Ishikawa (cell line): Measurements from ENCODE around the gene ENOPH1.

Source experiments
- CEBPB ChIP-seq: IDR thresholded peaks from 2 replicates; pipeline ENCODE4 v1.6.1; 2012
- CREB1 ChIP-seq: IDR thresholded peaks from 2 replicates; pipeline ENCODE4 v1.6.1; 2012; ENCODE audit warnings: low read depth
- EGR1 ChIP-seq: IDR thresholded peaks from 2 replicates; pipeline ENCODE4 v1.6.1; 2012
- FOXM1 ChIP-seq: IDR thresholded peaks from 2 replicates; pipeline ENCODE4 v1.6.1; 2012; ENCODE audit warnings: low read depth, borderline replicate concordance
- NFIC ChIP-seq: IDR thresholded peaks from 2 replicates; pipeline ENCODE4 v1.6.1; 2012
- RAD21 ChIP-seq: IDR thresholded peaks from 2 replicates; pipeline ENCODE4 v1.6.1; 2012; ENCODE audit warnings: low read depth
- TCF12 ChIP-seq: IDR thresholded peaks from 2 replicates; pipeline ENCODE4 v1.6.1; 2012; ENCODE audit warnings: low read depth
- TEAD4 ChIP-seq: IDR thresholded peaks from 2 replicates; pipeline ENCODE4 v1.6.1; 2012
- YY1 ChIP-seq: IDR thresholded peaks from 2 replicates; pipeline ENCODE4 v1.6.1; 2012; ENCODE audit warnings: low read depth
- ZBTB7A ChIP-seq: IDR thresholded peaks from 2 replicates; pipeline ENCODE4 v1.6.1; 2012; ENCODE audit warnings: low read depth
- TF ChIP-seq, protein P1 (sequence below): IDR thresholded peaks from 2 replicates; pipeline ENCODE4 v1.6.1; 2012; ENCODE audit warnings: low read depth, mild to moderate bottlenecking
- TF ChIP-seq, protein P2 (sequence below): IDR thresholded peaks from 2 replicates; pipeline ENCODE4 v1.6.1; 2012
- TF ChIP-seq, protein P3 (sequence below): IDR thresholded peaks from 2 replicates; pipeline ENCODE4 v1.6.1; 2012

DNA sequence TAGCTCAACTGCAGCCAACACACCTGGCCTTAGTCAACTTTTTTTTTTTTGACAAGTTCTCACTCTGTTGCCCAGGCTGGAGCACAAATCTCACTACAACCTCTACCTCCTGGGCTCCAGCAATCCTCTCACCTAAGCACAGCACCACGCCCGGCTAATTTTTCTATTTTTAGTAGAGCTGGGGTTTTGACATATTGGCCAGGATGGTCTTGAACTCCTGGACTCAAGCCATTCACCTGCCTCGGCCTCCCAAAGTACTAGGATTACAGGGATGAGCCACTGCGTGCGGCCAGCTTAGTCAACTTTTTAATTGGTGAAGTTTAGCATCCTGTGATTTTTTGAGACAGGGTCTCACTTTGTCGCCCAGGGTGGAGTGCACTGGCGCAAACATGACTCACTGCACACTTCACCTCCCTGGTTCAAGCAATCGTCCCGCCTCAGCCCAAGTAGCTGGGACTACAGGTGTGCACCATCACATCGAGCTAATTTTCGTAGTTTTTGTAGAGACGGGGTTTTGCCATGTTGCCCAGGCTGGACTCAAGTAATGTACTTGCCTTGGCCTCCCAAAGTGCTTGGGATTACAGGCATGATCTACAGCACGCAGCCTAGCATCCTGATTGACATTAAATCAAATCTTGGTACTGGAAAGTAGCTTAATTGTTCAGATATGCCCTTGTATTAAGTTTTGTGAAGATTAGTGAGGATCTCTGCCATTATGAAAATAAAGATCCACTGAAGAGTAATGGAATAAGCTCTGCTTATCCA is 8.4 kb upstream of the ENOPH1 start:
- TF ChIP-seq TCF12 = no peak
- TF ChIP-seq, protein P1, sequence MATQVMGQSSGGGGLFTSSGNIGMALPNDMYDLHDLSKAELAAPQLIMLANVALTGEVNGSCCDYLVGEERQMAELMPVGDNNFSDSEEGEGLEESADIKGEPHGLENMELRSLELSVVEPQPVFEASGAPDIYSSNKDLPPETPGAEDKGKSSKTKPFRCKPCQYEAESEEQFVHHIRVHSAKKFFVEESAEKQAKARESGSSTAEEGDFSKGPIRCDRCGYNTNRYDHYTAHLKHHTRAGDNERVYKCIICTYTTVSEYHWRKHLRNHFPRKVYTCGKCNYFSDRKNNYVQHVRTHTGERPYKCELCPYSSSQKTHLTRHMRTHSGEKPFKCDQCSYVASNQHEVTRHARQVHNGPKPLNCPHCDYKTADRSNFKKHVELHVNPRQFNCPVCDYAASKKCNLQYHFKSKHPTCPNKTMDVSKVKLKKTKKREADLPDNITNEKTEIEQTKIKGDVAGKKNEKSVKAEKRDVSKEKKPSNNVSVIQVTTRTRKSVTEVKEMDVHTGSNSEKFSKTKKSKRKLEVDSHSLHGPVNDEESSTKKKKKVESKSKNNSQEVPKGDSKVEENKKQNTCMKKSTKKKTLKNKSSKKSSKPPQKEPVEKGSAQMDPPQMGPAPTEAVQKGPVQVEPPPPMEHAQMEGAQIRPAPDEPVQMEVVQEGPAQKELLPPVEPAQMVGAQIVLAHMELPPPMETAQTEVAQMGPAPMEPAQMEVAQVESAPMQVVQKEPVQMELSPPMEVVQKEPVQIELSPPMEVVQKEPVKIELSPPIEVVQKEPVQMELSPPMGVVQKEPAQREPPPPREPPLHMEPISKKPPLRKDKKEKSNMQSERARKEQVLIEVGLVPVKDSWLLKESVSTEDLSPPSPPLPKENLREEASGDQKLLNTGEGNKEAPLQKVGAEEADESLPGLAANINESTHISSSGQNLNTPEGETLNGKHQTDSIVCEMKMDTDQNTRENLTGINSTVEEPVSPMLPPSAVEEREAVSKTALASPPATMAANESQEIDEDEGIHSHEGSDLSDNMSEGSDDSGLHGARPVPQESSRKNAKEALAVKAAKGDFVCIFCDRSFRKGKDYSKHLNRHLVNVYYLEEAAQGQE = no peak
- no peak for TF ChIP-seq EGR1
- TF ChIP-seq ZBTB7A = no peak
- TF ChIP-seq YY1 = no peak
- TF ChIP-seq, protein P2, sequence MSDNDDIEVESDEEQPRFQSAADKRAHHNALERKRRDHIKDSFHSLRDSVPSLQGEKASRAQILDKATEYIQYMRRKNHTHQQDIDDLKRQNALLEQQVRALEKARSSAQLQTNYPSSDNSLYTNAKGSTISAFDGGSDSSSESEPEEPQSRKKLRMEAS = no peak
- no peak for TF ChIP-seq FOXM1
- no peak for TF ChIP-seq CEBPB
- TF ChIP-seq CREB1 = no peak
- TF ChIP-seq RAD21 = no peak
- TF ChIP-seq TEAD4 = no peak
- TF ChIP-seq, protein P3, sequence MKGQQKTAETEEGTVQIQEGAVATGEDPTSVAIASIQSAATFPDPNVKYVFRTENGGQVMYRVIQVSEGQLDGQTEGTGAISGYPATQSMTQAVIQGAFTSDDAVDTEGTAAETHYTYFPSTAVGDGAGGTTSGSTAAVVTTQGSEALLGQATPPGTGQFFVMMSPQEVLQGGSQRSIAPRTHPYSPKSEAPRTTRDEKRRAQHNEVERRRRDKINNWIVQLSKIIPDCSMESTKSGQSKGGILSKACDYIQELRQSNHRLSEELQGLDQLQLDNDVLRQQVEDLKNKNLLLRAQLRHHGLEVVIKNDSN = no peak
- TF ChIP-seq NFIC = no peak
